ENCODE results near the gene ZNF653.
"Not testable (repeated sequence)": the region's sequence is repeated elsewhere in the genome, so short reads cannot be mapped to it uniquely, and the experiment has no call there.

Gene ZNF653

DNA sequence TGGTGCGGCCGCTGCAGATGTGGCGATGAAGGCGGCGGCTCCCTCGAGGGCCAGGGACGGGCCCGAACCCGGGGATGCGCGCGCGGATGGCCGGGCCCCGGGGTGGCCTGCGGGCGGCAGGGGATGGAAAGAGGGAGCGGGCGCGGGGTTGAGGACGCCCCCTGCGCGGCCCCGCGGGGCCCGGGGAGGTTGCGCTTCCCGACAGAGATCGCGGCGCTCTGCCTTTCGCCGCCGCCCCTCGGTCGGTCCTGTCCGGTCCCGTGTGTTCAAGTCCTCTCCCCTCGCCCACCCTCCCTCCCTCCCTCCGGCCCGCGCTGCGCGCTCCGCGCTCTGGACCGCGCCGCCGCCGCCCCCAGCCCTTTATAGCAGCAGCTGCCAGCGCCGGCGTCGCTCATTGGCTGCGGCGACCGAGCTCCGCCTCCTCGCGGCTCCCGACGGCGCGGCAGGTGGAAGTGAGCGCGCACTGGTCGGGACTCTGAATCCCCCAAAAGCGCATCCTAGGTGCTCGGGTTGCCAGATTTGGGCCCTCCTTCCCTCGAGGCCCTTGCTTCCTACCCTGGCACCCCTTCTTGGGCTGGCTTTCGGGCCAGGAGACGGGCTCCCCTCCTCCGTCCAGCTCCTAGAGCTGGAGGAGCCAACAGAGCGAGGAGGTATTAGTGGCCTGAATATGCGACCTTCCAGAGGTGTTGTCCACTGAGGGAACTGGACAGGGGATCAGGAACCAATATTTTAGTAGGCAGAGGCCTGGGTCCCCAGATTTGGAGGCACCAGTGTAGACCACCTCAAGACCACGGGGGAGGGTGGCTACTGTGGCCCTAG is 24.7 kb downstream of the ZNF653 start, which contains the start of gene ELAVL3:
TSS of gene ELAVL3 (minus strand) at position 332 of the 819 bp plus-strand sequence. CDS start 438 bp downstream, outside the sequence.
- DNase-seq: peak; percentile 41

DNA sequence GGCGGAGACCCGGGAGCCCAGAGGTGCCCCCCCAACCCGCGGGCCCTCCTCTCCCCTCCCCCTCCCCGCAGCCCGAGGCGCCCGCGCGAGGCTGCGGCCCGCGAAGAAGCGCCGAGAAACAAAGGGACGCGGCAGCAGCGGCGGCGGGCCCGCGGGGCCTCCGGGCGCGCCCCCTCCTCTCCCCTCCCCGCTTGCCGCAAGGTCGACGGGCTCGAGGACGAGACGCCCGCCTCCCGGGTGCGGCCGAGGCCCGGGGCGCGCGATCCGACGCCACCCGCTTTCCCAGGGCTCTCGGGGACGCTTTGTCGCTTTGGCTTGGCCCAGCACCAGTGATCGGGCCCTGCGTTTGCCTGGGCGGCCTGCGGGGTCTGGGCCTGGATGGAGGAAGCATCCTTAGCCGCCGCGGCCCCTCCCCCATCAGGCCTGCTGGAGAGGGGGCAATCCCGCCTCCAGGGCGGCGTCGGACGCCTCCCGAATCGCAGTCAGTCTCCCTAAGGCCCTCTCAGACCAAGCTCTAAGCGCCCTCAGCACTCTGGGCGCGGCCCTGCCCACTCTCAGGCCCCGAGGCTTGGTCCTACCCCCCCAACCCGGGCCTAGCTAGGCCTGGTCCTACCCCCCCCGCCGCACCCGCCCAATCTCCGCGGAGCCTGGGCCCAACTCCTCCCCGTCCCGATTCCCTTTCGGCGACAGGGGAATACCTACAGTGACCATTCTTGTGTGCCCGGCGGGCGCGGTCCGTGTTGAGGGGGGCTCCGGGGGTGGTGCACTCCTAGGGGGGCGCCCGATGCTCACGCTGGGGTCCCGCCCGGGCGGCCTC is 25.5 kb downstream of the ZNF653 start:
- no peak for DNase-seq

DNA sequence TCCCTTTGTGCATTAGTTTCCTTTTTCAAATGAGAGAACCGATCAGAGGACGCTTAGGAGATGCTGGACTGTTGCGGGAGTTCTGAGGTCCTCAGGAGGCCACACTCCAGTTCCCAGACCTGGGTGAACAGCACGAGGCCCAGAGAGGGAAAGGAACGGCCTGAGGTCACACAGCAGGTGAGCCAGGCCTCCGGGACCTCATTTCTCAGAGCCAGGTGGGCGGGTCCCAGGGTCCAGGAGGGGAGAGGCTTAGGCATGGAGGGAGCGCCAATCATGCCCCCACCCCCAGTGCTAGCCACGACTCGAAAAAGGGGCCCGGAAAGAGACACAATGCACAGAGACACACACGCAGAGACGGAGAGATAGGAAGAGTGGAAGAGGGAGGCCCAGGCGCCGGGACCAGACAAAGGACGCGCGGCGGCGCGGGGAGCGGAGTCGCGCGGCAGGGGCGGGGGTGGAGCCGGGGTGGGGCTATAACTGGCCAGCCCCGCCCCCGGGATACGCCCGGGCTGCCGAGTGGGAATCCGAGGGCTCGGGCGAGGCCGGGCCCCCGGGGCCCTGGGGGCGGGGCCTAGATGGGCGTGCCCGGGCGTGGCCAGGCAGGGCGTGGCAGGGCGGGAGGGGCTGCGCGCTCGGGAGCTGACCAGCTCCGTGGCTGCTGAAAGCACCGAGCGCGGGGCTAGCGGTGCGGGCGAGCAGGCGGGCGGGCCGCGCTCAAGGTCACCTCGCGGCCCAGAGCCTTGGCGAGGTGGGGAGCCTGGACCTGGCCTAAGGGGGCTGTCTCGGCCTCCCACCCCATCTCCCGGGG is 26.3 kb downstream of the ZNF653 start:
- DNase-seq: peak; percentile 52

DNA sequence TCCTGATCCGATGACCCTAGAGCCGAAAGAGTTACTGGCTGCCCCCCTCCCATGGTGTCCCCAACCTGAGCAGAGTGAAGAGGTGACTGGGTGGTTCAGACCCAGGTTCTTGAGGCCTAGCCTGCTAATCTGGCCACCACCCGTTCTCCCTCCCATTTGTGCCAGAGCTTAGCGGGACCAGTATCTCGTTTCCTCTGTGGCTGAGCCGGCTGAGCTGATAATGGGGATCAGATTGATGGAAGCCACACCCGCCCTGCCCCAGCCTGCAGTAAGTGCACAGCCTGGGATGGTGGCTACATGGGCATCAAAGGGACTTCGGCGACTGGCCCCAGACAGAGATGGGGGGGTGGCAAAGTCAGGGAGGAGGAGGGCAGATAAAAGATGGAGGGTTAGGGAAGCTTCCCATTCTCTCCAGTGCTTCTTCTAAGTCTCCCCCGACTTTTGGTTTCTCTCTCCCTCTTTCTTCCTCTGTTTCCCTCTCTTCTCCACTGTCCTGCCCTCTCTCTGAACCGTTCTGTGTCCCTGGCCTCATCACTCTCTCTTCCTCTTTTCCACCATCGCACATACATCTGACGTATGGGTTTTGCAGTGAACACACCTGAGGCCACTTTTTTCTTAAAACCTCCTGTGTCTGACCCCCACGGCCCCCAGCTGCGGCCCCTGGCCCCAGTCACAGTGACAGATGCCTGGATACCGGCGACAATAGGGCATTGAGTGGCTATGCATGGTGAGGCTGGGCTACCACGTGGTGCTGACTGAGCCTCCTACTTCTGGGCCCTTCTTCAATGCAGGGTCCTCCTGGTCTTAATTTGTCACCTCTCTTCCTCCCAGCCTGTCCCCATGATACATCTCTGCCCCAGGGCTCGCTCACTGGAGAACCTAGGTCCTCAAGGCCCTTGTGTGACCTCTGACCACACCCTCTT is 27.2 kb downstream of the ZNF653 start:
- no peak for DNase-seq

DNA sequence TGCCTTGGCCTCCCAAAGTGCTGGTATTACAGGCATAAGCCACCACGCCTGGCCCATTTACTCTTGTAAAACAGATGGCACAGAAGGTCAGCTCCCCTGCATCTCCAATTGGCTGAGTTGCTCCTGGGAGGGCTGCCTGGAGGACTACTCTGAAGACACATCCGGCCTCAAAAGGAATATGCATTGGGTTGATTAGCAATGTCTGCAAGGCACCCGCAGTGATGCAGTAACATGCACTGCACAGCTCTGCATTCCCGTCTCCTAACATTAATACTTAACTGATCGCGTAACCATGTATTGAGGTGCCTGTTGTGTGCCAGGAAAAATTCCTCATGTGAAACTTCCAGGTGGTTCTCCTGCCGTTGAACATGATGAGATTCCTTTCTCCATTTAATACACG is 29.8 kb downstream of the ZNF653 start:
- no peak for DNase-seq

DNA sequence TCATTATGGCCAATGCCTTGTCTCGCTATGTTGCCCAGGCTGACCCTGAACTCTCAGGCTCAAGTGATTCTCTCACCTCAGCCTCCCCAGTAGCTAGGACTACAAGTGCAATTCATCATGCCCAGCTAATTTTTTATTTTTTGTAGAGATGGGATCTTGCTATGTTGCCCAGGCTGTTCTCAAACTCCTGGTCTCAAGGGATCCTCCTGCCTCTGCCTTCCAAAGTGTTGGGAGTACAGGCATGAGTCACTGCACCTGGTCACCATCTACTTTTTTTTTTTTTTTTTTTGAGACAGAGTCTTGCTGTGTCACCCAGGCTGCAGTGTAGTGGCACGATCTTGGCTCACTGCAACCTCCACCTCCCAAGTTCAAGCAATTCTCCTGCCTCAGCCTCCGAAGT is 30.3 kb downstream of the ZNF653 start:
- DNase-seq: not testable (repeated sequence)

DNA sequence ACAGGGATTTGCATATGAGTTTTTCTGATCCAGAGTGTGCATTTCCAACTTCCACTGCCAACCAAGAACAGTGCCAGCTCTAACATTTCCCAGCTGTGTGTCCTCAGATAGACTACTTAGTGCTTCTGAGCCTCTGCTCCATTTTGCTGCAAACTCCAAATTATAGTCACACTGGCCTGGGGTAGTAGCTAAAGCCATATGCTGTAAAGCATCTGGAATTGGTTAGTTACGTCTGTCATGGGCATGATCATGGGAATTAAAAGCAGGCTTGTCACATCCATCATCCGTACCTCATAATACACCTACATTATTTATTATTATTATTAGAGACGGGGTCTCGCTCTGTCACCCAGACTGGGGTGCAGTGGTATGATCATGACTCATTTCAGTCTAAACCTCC is 31.9 kb downstream of the ZNF653 start:
- no peak for DNase-seq

DNA sequence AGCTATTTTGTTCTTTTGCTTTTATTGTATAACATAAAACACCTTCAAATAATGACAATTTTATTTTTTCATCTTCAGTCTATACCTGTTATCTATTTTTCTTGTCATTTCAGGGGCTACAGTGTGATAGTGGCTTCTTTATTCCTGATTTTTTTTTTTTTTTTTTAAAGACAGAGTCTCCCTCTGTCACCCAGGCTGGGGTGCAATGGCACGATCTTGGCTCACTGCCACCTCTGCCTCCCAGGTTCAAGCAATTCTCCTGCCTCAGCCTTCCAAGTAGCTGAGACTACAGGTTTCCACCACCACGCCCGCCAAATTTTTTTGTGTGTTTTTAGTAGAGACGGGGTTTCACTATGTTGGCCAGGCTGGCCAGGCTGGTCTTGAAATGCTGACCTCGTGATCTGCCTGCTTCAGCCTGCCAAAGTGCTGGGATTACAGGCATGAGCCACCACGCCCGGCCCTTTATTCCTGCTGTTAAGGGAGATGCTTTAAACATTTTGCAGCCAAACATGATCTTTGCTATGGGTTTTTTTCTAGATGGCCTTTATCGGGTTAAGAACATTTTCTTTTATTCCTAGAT is 37.3 kb downstream of the ZNF653 start:
- not testable (repeated sequence) for DNase-seq

DNA sequence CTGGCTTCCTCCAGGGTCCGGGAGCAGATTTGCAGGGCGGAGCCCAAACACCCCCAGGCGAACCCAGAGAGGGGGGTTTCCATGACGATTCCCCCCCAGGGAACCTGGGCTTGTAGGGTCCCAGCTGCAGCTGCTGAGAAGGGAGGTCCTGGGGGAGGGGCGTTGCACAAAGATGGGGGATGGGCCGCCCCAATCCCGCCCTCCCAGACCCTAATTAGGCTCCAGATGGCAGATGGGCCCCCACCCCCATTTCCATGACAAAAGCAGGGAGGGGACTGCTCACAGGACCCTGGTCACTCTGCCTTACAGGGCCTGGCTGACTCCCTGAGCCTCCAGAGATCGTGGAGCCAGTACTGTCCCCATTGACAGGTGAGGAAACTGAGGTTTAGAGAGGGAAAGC is 40.0 kb downstream of the ZNF653 start:
- no peak for DNase-seq

DNA sequence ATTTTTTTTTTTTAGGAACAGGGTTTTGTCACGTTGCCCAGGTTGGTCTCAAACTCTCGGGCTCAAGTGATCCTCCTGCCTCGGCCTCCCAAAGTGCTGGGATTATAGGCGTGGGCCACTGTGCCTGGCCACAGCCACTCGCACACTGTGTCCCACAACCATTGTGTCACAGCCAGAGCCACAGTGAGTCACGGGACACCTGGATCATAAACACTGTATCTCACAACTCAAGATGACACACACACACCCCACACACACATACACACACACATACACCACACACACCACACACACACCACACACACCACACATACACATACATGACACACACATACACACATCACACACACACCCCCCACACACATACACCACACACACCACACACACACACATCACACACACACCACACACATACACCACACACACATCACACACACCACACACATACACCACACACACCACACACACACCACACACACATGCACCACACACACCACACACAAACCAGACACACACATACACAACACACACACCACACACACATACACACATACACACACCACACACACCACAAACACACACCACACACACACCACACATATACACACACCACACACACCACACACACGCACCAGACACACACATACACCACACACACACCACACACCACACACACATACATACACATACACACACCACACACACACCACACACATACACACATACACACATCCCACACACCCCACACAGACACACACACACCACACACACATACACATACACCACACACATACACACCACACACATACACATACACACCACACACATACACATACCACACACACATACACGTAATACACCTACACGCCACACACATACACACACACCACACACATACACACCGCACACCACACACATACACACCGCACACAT is 41.0 kb downstream of the ZNF653 start:
- no peak for DNase-seq

DNA sequence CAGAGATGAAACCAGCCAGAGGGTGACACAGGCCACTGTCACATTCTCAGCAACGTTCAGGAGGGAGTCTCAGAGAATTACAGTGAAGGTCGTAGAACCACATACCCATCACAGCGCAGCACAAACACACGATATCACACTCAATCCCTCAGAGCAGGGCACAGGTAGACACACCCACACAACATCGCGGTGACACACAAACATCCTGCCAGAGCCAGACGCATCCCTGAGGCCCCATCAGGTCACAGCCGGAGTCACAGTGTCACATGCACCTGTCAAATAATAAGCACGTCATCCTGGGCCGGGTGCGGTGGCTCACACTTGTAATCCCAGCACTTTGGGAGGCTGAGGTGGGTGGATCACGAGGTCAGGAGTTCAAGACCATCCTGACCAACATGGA is 42.2 kb downstream of the ZNF653 start:
- DNase-seq: no peak

DNA sequence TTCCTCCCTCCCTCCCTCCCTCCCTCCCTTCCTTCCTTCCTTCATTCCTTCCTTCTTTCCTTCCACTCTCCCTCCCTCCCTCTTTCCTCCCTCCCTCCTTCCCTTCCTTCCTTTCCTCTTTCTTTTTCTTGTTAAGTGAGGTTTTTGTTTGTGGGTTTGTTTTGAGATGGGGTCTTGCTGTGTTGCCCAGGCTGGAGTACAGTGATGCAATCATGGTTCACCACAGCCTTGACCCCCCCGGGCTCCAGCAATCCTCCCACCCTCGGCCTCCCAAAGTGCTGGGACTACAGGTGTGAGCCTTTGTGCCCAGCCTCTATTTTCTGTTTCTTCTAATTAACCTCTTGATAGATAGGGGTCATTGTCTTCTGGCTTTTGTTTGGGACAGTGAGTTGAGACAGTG is 44.2 kb downstream of the ZNF653 start:
- DNase-seq: no peak

DNA sequence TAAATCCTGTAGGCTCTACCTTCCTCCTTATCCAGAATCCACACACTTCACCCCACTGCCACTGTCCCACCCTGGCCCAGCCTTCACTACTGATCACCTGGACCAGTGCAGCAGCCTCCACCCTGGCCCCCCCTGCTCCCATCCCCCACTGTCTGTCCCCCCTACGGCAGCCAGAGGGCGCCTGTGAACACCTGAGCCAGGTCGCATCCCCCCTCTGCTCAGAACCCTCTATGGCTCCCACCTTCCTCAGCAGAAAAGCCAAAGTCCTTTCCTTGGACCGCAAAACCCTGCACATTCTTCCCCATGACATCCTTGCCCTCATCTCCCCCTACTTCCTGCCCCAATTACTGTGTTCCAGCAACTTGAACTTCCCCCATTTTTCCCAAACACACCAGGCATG is 45.4 kb downstream of the ZNF653 start:
- no peak for DNase-seq

DNA sequence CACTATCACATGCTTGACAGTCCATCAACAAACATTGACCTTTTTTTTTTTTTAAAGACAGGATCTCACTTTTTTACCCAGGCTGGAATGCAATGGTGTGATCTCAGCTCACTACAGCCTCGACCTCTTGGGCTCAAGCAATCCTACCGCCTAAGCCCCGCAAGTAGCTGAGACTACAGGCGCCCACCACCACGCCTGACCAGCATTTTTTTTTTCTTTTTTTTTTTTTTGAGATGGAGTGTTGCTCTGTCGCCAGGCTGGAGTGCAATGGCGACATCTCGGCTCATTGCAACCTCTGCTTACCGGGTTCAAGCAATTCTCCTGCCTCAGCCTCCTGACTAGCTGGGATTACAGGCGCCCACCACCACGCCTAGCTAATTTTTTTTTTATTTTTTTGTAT is 46.7 kb downstream of the ZNF653 start:
- DNase-seq: not testable (repeated sequence)

DNA sequence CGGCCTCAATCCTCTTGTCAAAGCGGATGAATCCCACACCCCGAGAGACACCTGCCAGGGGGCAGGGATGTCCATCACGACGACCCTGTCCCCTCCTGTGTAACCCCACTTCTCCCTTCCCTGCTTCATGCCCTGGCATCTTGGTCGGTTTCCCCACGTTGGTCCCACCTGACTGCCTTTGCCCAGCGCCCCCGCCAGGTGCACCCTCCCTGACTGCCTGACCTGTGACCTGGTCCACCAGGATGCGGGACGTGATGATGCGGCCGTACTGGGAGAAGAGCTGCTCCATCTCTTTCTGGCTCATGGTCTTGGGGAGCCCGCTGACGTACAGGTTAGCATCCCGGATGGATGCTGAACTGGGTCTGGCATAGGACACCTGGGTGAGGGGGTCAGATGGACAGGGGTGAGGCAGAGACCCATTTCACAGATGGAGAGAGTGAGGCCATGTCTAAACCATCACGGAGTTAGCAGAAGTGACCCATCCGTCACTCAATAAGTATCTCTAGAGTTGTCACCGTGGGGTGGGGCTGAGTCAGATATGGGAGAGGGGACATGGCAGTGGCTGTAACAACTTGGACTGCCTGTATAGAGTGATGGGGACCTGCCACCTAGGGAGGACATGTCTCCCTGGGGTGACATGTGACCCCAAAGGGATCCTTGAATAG is 47.3 kb downstream of the ZNF653 start:
- DNase-seq: no peak

DNA sequence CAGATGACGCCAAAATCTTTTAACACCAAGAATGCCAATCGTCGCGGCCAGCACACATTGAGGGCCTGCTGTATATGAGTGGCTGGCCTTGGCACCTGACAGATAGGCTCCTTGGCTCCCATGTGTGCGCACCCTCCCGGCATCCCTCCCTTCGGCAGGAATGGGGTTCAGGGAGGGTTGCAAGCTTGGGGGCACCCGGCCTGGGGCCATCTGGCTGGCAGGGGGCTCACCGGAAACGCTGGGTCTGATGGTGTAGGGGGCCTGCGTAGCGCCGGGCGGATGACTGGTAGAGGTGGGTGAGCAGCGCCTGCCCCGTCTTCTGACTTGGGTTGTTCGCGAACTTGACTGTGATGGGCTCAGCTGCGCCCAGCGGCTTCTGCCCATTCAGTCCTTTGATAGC is 47.8 kb downstream of the ZNF653 start:
- DNase-seq: no peak

DNA sequence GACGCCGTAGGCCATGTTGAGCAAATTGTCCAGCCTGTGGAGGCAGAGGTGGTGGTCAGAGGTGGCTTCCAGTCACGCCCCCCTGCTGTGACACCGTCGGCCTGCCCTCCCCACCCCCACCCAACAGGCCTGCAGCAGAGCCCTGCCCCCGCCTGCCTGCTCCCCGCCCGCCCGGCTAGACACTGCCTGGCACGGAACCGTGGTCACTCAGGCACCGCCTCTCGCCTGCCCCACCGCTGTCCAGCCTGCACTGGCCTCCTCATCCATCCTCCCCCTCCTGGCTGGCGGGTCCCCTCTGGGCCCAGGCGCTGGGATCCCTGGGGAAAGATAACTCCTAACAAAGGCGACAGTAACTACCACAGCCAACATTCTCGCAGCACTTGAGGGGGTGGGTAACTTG is 48.5 kb downstream of the ZNF653 start:
- no peak for DNase-seq

DNA sequence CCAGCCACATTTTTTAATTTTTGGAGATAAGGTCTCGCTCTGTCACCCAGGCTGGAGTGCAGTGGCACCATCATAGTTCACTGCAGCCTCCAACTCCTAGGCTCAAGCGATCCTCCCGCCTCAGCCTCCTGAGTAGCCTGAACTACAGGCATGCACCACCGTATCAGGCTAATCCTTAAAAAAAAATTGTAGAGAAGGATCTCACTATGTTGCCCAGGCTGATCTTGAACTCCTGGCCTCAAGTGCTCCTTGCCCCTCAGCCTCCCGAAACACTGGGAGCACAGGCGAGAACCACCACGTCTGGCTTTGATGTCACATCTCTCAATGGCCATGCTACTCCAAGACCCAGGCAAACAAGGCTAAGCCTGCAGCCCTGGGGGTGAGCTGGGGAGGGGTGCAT is 49.0 kb downstream of the ZNF653 start:
- no peak for DNase-seq

DNA sequence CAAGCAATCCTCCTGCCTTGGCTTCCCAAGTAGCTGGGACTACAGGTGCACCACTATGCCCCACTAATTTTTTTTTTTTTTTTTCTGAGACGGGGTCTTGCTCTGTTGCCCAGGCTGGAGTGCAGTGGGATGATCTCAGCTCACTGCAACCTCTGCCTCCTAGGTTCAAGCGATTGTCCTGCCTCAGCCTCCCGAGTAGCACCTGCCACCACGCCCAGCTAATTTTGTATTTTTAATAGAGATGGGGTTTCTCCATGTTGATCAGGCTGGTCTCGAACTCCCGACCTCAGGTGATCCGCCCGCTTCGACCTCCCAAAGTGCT is 50.4 kb downstream of the ZNF653 start:
- DNase-seq: not testable (repeated sequence)
